ENCODE measurements around the gene ENPP7. TPM values are rescaled to one million over a fixed set of nuclear protein-coding genes. Genes with fewer than 3 reads are reported as not detected.

Gene ENPP7
- polyA plus RNA-seq, 3 donors = not detected

DNA sequence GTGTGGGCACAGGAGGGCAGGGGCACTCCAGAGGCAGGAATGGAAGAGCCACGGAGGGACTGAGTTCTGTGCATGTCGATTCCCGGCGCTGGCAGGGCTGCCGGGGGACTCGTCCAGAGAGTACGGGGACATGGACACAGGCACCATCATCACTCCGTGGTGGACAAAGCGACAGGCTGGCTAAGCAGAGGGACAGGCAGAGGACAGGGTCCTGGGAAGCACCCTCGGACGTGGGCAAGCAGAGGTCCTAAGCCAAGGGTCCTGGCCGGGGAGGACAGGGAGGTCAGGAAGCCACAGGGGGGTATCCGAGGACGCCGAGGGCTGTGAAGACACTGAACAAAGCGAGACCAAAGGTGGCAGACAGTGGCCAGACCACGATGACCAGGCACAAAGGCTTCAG is 44.3 kb upstream of the ENPP7 start:
- H3K4me1 Mint-ChIP-seq = no peaks in the 10 kb centered on the region

DNA sequence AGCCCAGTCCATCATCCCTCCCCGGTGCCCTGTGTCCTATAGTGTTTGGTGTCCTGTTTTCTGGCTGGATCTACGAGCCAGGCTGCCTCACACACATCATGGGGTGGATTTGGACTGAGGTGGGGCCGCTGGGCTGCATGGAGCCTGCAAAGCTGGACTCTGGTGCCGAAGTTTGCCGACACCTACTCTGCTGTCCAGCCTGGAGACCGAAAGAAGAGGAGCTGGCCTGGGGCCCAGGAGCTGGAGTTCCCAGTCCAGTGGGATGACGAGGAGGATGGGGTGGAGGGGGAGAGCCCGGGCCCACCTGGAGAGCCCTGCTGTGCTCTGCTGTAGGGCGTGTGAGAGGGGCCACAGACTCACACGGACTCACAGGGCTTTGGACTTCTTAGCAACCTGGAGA is 40.3 kb upstream of the ENPP7 start:
- Histone ChIP-seq H3K9ac (ENCODE audit: insufficient read depth, low read length, poor library complexity, severe bottlenecking) (no peak overlapping the region), H3K4me3 (replicated peaks in 1 of 3; ENCODE audit: low read depth in 2 of 3, low read length in 3 of 3) (no peak overlapping the region), H3K4me1 (ENCODE audit: control insufficient read depth in 1 of 2, insufficient read depth in 2 of 2, low read length in 2 of 2) (no peaks in the 10 kb centered on the region), H3K36me3 (replicated peaks in 1 of 2; ENCODE audit: control insufficient read depth in 1 of 2, insufficient read depth in 2 of 2, low read length in 2 of 2) (no peaks in the 10 kb centered on the region), H3K9me3 (replicated peaks in 1 of 2; ENCODE audit: control insufficient read depth in 1 of 2, insufficient read depth in 1 of 2, low read length in 2 of 2) (no peaks in the 10 kb centered on the region), H2AFZ (ENCODE audit: insufficient read depth, low read depth, low read length, poor library complexity, severe bottlenecking) (no peak overlapping the region), H4K20me1 (ENCODE audit: insufficient read depth, low read length) (no peaks in the 10 kb centered on the region), H3K27ac (ENCODE audit: low read depth in 1 of 2, low read length in 2 of 2) (no peak overlapping the region), H3K27me3 (ENCODE audit: control insufficient read depth in 2 of 2, insufficient read depth in 2 of 2, low read length in 2 of 2) (no peaks in the 10 kb centered on the region), H3K79me2 (ENCODE audit: insufficient read depth, low read length) (no peaks in the 10 kb centered on the region), H3K4me2 (replicated peaks; ENCODE audit: extremely low read depth, low read length, poor library complexity, severe bottlenecking) (no peak overlapping the region)
- no peaks in the 10 kb centered on the region for H3K36me3 Mint-ChIP-seq
- 83% methylated on average over 8 of the region's 10 CpGs for WGBS (ENCODE audit: insufficient coverage)
- H3K9me3 Mint-ChIP-seq = peaks cover 0 to 2% (median 0%) of the 10 kb centered on the region in 7 donors
- no peak overlapping the region for H3K27ac Mint-ChIP-seq
- no peaks in the 10 kb centered on the region for H3K4me1 Mint-ChIP-seq
- no peak overlapping the region for H3K4me3 Mint-ChIP-seq
- H3K27me3 Mint-ChIP-seq (ENCODE audit: low read depth in 3 of 3) = peaks cover 8 to 17% (median 14%) of the 10 kb centered on the region in 3 donors
- no peak for DNase-seq
- intact Hi-C loops (cut with micrococcal nuclease) = no loop called here
- TF ChIP-seq, protein P1, sequence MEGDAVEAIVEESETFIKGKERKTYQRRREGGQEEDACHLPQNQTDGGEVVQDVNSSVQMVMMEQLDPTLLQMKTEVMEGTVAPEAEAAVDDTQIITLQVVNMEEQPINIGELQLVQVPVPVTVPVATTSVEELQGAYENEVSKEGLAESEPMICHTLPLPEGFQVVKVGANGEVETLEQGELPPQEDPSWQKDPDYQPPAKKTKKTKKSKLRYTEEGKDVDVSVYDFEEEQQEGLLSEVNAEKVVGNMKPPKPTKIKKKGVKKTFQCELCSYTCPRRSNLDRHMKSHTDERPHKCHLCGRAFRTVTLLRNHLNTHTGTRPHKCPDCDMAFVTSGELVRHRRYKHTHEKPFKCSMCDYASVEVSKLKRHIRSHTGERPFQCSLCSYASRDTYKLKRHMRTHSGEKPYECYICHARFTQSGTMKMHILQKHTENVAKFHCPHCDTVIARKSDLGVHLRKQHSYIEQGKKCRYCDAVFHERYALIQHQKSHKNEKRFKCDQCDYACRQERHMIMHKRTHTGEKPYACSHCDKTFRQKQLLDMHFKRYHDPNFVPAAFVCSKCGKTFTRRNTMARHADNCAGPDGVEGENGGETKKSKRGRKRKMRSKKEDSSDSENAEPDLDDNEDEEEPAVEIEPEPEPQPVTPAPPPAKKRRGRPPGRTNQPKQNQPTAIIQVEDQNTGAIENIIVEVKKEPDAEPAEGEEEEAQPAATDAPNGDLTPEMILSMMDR (IDR thresholded peaks at IDR 0.05) = no peak

More for the DNA sequence above, 44.3 kb upstream of the ENPP7 start:
- H3K27ac Mint-ChIP-seq = no peak overlapping the region
- Histone ChIP-seq H3K27me3 (ENCODE audit: control insufficient read depth in 2 of 2, insufficient read depth in 2 of 2, low read length in 2 of 2) (no peaks in the 10 kb centered on the region), H2AFZ (ENCODE audit: insufficient read depth, low read depth, low read length, poor library complexity, severe bottlenecking) (no peak overlapping the region), H3K4me3 (replicated peaks in 1 of 3; ENCODE audit: low read depth in 2 of 3, low read length in 3 of 3) (no peak overlapping the region), H3K9ac (ENCODE audit: insufficient read depth, low read length, poor library complexity, severe bottlenecking) (no peak overlapping the region), H3K4me1 (ENCODE audit: control insufficient read depth in 1 of 2, insufficient read depth in 2 of 2, low read length in 2 of 2) (no peaks in the 10 kb centered on the region), H4K20me1 (ENCODE audit: insufficient read depth, low read length) (no peaks in the 10 kb centered on the region), H3K9me3 (replicated peaks in 1 of 2; ENCODE audit: control insufficient read depth in 1 of 2, insufficient read depth in 1 of 2, low read length in 2 of 2) (no peaks in the 10 kb centered on the region), H3K27ac (ENCODE audit: low read depth in 1 of 2, low read length in 2 of 2) (no peak overlapping the region), H3K36me3 (replicated peaks in 1 of 2; ENCODE audit: control insufficient read depth in 1 of 2, insufficient read depth in 2 of 2, low read length in 2 of 2) (no peaks in the 10 kb centered on the region), H3K79me2 (ENCODE audit: insufficient read depth, low read length) (no peaks in the 10 kb centered on the region), H3K4me2 (replicated peaks; ENCODE audit: extremely low read depth, low read length, poor library complexity, severe bottlenecking) (no peak overlapping the region)
- intact Hi-C loops (cut with micrococcal nuclease) = no loop called here
- H3K9me3 Mint-ChIP-seq = peaks cover 0 to 2% (median 0%) of the 10 kb centered on the region in 7 donors
- 73% methylated on average over 17 of the region's 17 CpGs for WGBS (ENCODE audit: insufficient coverage)
- TF ChIP-seq, protein P1 (IDR thresholded peaks at IDR 0.05) = no peak
- no peak overlapping the region for H3K4me3 Mint-ChIP-seq
- H3K36me3 Mint-ChIP-seq = no peaks in the 10 kb centered on the region
- DNase-seq = no peak
- H3K27me3 Mint-ChIP-seq (ENCODE audit: low read depth in 3 of 3) = peaks cover 11 to 18% (median 13%) of the 10 kb centered on the region in 3 donors
